Testis (tissue), 3 donors: ENCODE results near the gene GTF2A1. TPM values are rescaled to one million over a fixed set of nuclear protein-coding genes. Genes with fewer than 3 reads are reported as not detected.

Experiments
- DNase-seq: peaks from one replicate; pipeline ENCODE4 v3.0.0-alpha.2; 2019
- H3K27ac ChIP-seq, 2 donors: fragments of 200-600 bp; sonication (generic); one replicate each; pipeline ENCODE4 v1.5.1; 2019
- H3K27me3 ChIP-seq: fragments of 200-600 bp; sonication (generic); one replicate; pipeline ENCODE4 v1.5.1; 2019
- H3K36me3 ChIP-seq: fragments of 200-600 bp; sonication (generic); one replicate; pipeline ENCODE4 v1.5.1; 2017; ENCODE audit warnings: low read depth; ENCODE audit errors: missing control alignments
- H3K4me1 ChIP-seq: fragments of 200-600 bp; sonication (generic); one replicate; pipeline ENCODE4 v1.5.1; 2019
- H3K4me3 ChIP-seq, 2 donors: fragments of 200-600 bp; sonication (generic); one replicate each; pipeline ENCODE4 v1.5.1; 2017 to 2019
- H3K9me3 ChIP-seq: fragments of 200-600 bp; sonication (generic); one replicate; pipeline ENCODE4 v1.5.1; 2017
- CTCF ChIP-seq, 3 experiments: fragments of 450-650 bp in 2 of 3; fragments of 200-600 bp in 1 of 3; sonication (generic) in 1 of 3; IDR thresholded peaks; one replicate each; pipeline ENCODE4 v1.5.1; 2016 to 2019; ENCODE audit warnings: antibody characterized with exemption in 3 of 3, mild to moderate bottlenecking in 2 of 3, moderate library complexity in 1 of 3
- POLR2A ChIP-seq: fragments of 450-650 bp; IDR thresholded peaks from one replicate; pipeline ENCODE4 v1.6.1; 2017; ENCODE audit warnings: antibody characterized with exemption, mild to moderate bottlenecking, moderate library complexity
- WGBS, 2 donors: methylation state at CpG; one replicate each; pipeline ENCODE4 v1.1.5; 2018; 5-methylcytosine and 5-hydroxymethylcytosine counted together
- intact Hi-C: fragments of 100-400 bp; cut with DNase I; formaldehyde crosslinking; loops from one replicate; pipeline ENCODE4 v1.15.1; 2023; ENCODE audit warnings: low total_unique reads
- polyA plus RNA-seq: library from polyadenylated mRNA; stranded (reverse); fragments of 350-450 nt; fragmentation: Illumina TruSeq; extraction: RNeasy Lipid Tissue Mini Kit (QIAGEN cat#74804); gene quantifications from one replicate; pipeline ENCODE4 v1.2.3, GENCODE V29; 2014; ENCODE audit warnings: low read depth, low replicate concordance; ENCODE audit not compliant: insufficient read depth
- total RNA-seq, 2 donors: library from RNA; depleted of rRNA; stranded (reverse); fragments of >200 nt; gene quantifications; one replicate each; pipeline ENCODE4 v1.2.3, GENCODE V29; 2016

GTF2A1 gene
- total and polyA plus RNA-seq, 3 donors from 2014 or later = 50.2 to 66.0 (median 52.9) TPM

- 92 to 99% methylated on average over 4 of the region's 4 CpGs for whole genome bisulfite sequencing, 2 donors
- no peak overlapping the region for H3K4me3 ChIP-seq
- no peak overlapping the region for H3K27ac ChIP-seq
- no peaks in the 10 kb centered on the region for H3K9me3 ChIP-seq
- no peaks in the 10 kb centered on the region for H3K27me3 ChIP-seq
- DNase-seq = no peak
- intact Hi-C loops = no loop called here
- H3K4me1 ChIP-seq = no peaks in the 10 kb centered on the region
- no peak for TF ChIP-seq CTCF (IDR thresholded peaks at IDR 0.05)
- TF ChIP-seq POLR2A = no peak
- H3K36me3 ChIP-seq = no peaks in the 10 kb centered on the region
Observed at GRCh38 chr14:81205639-81206038, 15.1 kb downstream of the GTF2A1 start.

- no peak for TF ChIP-seq CTCF (IDR thresholded peaks at IDR 0.05)
- TF ChIP-seq POLR2A = no peak
- H3K9me3 ChIP-seq = no peaks in the 10 kb centered on the region
- no peak overlapping the region for H3K4me3 ChIP-seq
- no peaks in the 10 kb centered on the region for H3K27me3 ChIP-seq
- WGBS, 2 donors = 86 to 94% methylated on average over 6 of the region's 6 CpGs
- no peak for DNase-seq
- no peaks in the 10 kb centered on the region for H3K4me1 ChIP-seq
- intact Hi-C loops = no loop called here
- H3K27ac ChIP-seq = no peak overlapping the region
- H3K36me3 ChIP-seq = no peaks in the 10 kb centered on the region
Observed at GRCh38 chr14:81200054-81200453, 20.7 kb downstream of the GTF2A1 start.

- H3K4me3 ChIP-seq = no peak overlapping the region
- H3K9me3 ChIP-seq = no peaks in the 10 kb centered on the region
- 90 to 96% methylated on average over 3 of the region's 3 CpGs for WGBS, 2 donors
- no peaks in the 10 kb centered on the region for H3K27me3 ChIP-seq
- intact Hi-C loops = no loop called here
- H3K27ac ChIP-seq = no peak overlapping the region
- H3K4me1 ChIP-seq = no peaks in the 10 kb centered on the region
- no peaks in the 10 kb centered on the region for H3K36me3 ChIP-seq
- no peak for DNase-seq
- TF ChIP-seq CTCF (IDR thresholded peaks at IDR 0.05) = no peak
- TF ChIP-seq POLR2A = no peak
Observed at GRCh38 chr14:81199084-81199483, 21.7 kb downstream of the GTF2A1 start.

GRCh38 chr14:81198651-81199050 lies 22.1 kb downstream of the GTF2A1 start:
- DNase-seq = no peak
- WGBS, 2 donors = 94 to 97% methylated on average over 2 of the region's 2 CpGs
- TF ChIP-seq POLR2A (no peak), CTCF (IDR thresholded peaks at IDR 0.05) (no peak)

GRCh38 chr14:81193924-81194633 lies 26.7 kb downstream of the GTF2A1 start:
- Histone ChIP-seq H3K27ac (no peak overlapping the region), H3K9me3 (no peaks in the 10 kb centered on the region), H3K36me3 (no peaks in the 10 kb centered on the region), H3K4me3 (no peak overlapping the region), H3K4me1 (no peaks in the 10 kb centered on the region), H3K27me3 (no peaks in the 10 kb centered on the region)
- intact Hi-C loops = no loop called here
- WGBS, 2 donors = 83 to 85% methylated on average over 3 of the region's 3 CpGs
- no peak for DNase-seq
- no peak for TF ChIP-seq POLR2A
- TF ChIP-seq CTCF (IDR thresholded peaks at IDR 0.05) = no peak

More at GRCh38 chr14:81198651-81199050, 22.1 kb downstream of the GTF2A1 start:
- no peaks in the 10 kb centered on the region for H3K27me3 ChIP-seq
- intact Hi-C loops = no loop called here
- no peaks in the 10 kb centered on the region for H3K4me1 ChIP-seq
- H3K36me3 ChIP-seq = no peaks in the 10 kb centered on the region
- H3K9me3 ChIP-seq = no peaks in the 10 kb centered on the region
- H3K27ac ChIP-seq = no peak overlapping the region
- H3K4me3 ChIP-seq = no peak overlapping the region
